SK-N-MC (cell line): ENCODE results near the gene SUN1.

ENCODE experiments used
- EZH2 ChIP-seq: fragments of 200-600 bp; sonication (generic); IDR thresholded peaks from one replicate; pipeline ENCODE4 v1.6.1; 2017; ENCODE audit warnings: antibody characterized with exemption
- FOXP2 ChIP-seq: optimal IDR thresholded peaks from 2 replicates; pipeline ENCODE3; 2011; ENCODE audit warnings: mild to moderate bottlenecking, moderate library complexity; ENCODE audit not compliant: insufficient read depth; ENCODE audit errors: extremely low read length, control extremely low read depth
- POLR2AphosphoS5 ChIP-seq: IDR thresholded peaks from 2 replicates; pipeline ENCODE4 v1.6.1; 2012; ENCODE audit warnings: mild to moderate bottlenecking, low read depth, low read length, borderline replicate concordance

- TF ChIP-seq EZH2 = no peak
- TF ChIP-seq POLR2AphosphoS5 = no peak
- no peak for TF ChIP-seq FOXP2
These were observed 47.4 kb downstream of the SUN1 start for GRCh38 chr7:879706-880105.
